B cell (primary cell): ENCODE measurements around the gene QKI. TPM values are rescaled to one million over a fixed set of nuclear protein-coding genes. Genes with fewer than 3 reads are reported as not detected.
A peak's percentile ranks its signal among the peaks of the same experiment; 100 is the strongest.

Experiments
- ATAC-seq: fragments of 200-7000 bp; cut with Tn5 transposase; one replicate; pipeline ENCODE4 v1.10.0; 2021; ENCODE audit warnings: low read depth, mild to moderate bottlenecking, moderate number of reproducible peaks, moderate library complexity
- CTCF ChIA-PET: fragments of 350-600 bp; sonication (Branson Sonifier 250); formaldehyde crosslinking; loops from one replicate; lab custom pipeline; 2021; ENCODE audit warnings: antibody characterized with exemption, inconsistent platforms; lab: Charles Lee
- POLR2A ChIA-PET: fragments of 350-600 bp; sonication (Branson Sonifier 250); formaldehyde crosslinking; loops from one replicate; lab custom pipeline; 2021; ENCODE audit warnings: antibody characterized with exemption; lab: Charles Lee
- DNase-seq: peaks from one replicate; pipeline ENCODE4 v3.0.0; 2013
- H2AFZ ChIP-seq: 2 replicates; pipeline ENCODE4 v1.6.1; 2012; ENCODE audit warnings: mild to moderate bottlenecking, low read depth, low read length; ENCODE audit not compliant: insufficient read depth, poor library complexity, severe bottlenecking
- H3K27ac ChIP-seq, 2 donors: 1 replicate in 1 of 2; 2 replicates in 1 of 2; pipeline ENCODE4 v1.5.1; 2012 to 2013; ENCODE audit warnings: low read length in 2 of 2, mild to moderate bottlenecking in 2 of 2, moderate library complexity in 1 of 2
- H3K27me3 ChIP-seq, 4 experiments: fragments of 200-600 bp in 1 of 4; sonication (generic) in 1 of 4; replicated peaks in 1 of 4; 1 replicate in 2 of 4; 2 replicates in 2 of 4; pipeline versions ENCODE4 v1.6.1 to v1.7.0; 2013 to 2016; ENCODE audit warnings: low read length in 3 of 4, mild to moderate bottlenecking in 2 of 4, mixed read lengths in 1 of 4, moderate library complexity in 1 of 4; ENCODE audit not compliant: insufficient read depth in 4 of 4, control insufficient read depth in 3 of 4; ENCODE audit errors: control extremely low read depth in 1 of 4
- H3K36me3 ChIP-seq, 2 experiments: replicated peaks in 1 of 2; 1 replicate in 1 of 2; 2 replicates in 1 of 2; pipeline versions ENCODE4 v1.6.1 to v1.7.1; 2013; ENCODE audit warnings: low read length in 1 of 2; ENCODE audit not compliant: insufficient read depth in 2 of 2, control insufficient read depth in 1 of 2; ENCODE audit errors: control extremely low read depth in 1 of 2, extremely low read depth in 1 of 2
- H3K4me1 ChIP-seq, 2 donors: fragments of 200-600 bp in 1 of 2; sonication (generic) in 1 of 2; 1 replicate in 1 of 2; 2 replicates in 1 of 2; pipeline versions ENCODE4 v1.5.1 to v1.6.1; 2013 to 2017; ENCODE audit warnings: low read length in 2 of 2; ENCODE audit not compliant: control insufficient read depth in 2 of 2, insufficient read depth in 2 of 2
- H3K4me2 ChIP-seq: replicated peaks from 2 replicates; pipeline ENCODE3; 2012; ENCODE audit warnings: mild to moderate bottlenecking, low read depth, low read length; ENCODE audit not compliant: poor library complexity, severe bottlenecking
- H3K4me3 ChIP-seq, 5 experiments: fragments of 200-600 bp in 1 of 5; sonication (generic) in 1 of 5; 1 replicate in 3 of 5; 2 replicates in 2 of 5; pipeline versions ENCODE4 v1.5.1 to v1.7.0; 2011 to 2016; ENCODE audit warnings: low read length in 4 of 5, mild to moderate bottlenecking in 4 of 5, low read depth in 2 of 5, control low read depth in 1 of 5, moderate library complexity in 1 of 5; ENCODE audit not compliant: insufficient read depth in 1 of 5; ENCODE audit errors: control extremely low read depth in 1 of 5, extremely low read depth in 1 of 5
- H3K79me2 ChIP-seq: fragments of 200-600 bp; sonication (generic); one replicate; pipeline ENCODE4 v1.6.0; 2016; ENCODE audit warnings: low read length; ENCODE audit not compliant: control insufficient read depth, insufficient read depth
- H3K9ac ChIP-seq: fragments of 200-600 bp; sonication (generic); 2 replicates; pipeline ENCODE4 v1.6.1; 2017; ENCODE audit warnings: mild to moderate bottlenecking, low read length, moderate library complexity
- H3K9me3 ChIP-seq, 3 donors: one replicate each; pipeline versions ENCODE4 v1.6.1 to v1.7.1; 2013; ENCODE audit warnings: low read length in 2 of 3; ENCODE audit not compliant: control insufficient read depth in 2 of 3, insufficient read depth in 1 of 3; ENCODE audit errors: control extremely low read depth in 1 of 3
- H4K20me1 ChIP-seq: 2 replicates; pipeline ENCODE4 v1.6.0; 2012; ENCODE audit warnings: mild to moderate bottlenecking, low read length; ENCODE audit not compliant: insufficient read depth, control insufficient read depth, poor library complexity, severe bottlenecking
- H3K27ac Mint-ChIP-seq: one replicate; pipeline ENCODE4 v1.8.0; 2021; ENCODE audit warnings: mixed read lengths
- H3K27me3 Mint-ChIP-seq: one replicate; pipeline ENCODE4 v1.8.0; 2021; ENCODE audit warnings: mixed read lengths
- H3K4me1 Mint-ChIP-seq: one replicate; pipeline ENCODE4 v1.8.0; 2021; ENCODE audit warnings: mixed read lengths
- H3K4me3 Mint-ChIP-seq: one replicate; pipeline ENCODE4 v1.8.0; 2021; ENCODE audit warnings: mixed read lengths
- H3K9me3 Mint-ChIP-seq: one replicate; pipeline ENCODE4 v1.8.0; 2022; ENCODE audit warnings: mixed read lengths; ENCODE audit not compliant: insufficient read depth
- CTCF ChIP-seq: fragments of 200-600 bp; IDR thresholded peaks from one replicate; pipeline ENCODE4 v1.8.0; 2022; ENCODE audit warnings: antibody characterized with exemption, mild to moderate bottlenecking
- EZH2 ChIP-seq: IDR thresholded peaks from 2 replicates; pipeline ENCODE4 v1.6.1; 2012; ENCODE audit warnings: borderline replicate concordance, low read depth, mild to moderate bottlenecking, moderate library complexity, low read length; ENCODE audit not compliant: insufficient read depth, poor library complexity, severe bottlenecking
- WGBS: methylation state at CpG from one replicate; pipeline ENCODE4 v1.1.5; 2013; ENCODE audit warnings: missing lambda C conversion rate; ENCODE audit not compliant: insufficient coverage; 5-methylcytosine and 5-hydroxymethylcytosine counted together
- intact Hi-C: fragments of 100-400 bp; cut with micrococcal nuclease; formaldehyde crosslinking; loops from one replicate; pipeline ENCODE4 v1.10.0; 2022
- polyA plus RNA-seq: library from polyadenylated mRNA; depleted of rRNA; stranded (reverse); fragments of >200 nt; gene quantifications from 2 replicates; pipeline ENCODE4 v1.2.3, GENCODE V29; 2012
- total RNA-seq, 2 donors: library from RNA; stranded (reverse); fragments of 120-200 nt in 1 of 2; gene quantifications; 1 replicate in 1 of 2; 2 replicates in 1 of 2; pipeline versions ENCODE4 v1.2.3 to v1.2.4, GENCODE V29; 2013 to 2022

Gene QKI
- total and polyA plus RNA-seq, 2 donors (not counting 1 experiment from before 2014, with no cell fraction given), result 38.8 to 79.5 TPM

GRCh38 chr6:163415620-163416556, 1.4 kb downstream of the QKI start:
- Histone ChIP-seq H3K4me2 (peak overlapping the region; percentile 74), H3K9ac (peak overlapping the region; percentile 81), H3K4me1 (peaks cover 18 to 34% of the 10 kb centered on the region in 2 donors), H3K36me3 (no peaks in the 10 kb centered on the region), H3K27me3 (no peaks in the 10 kb centered on the region), H3K9me3 (no peaks in the 10 kb centered on the region), H3K4me3 (peak overlapping the region; percentile 77 to 96 (median 88)), H4K20me1 (peaks cover 17% of the 10 kb centered on the region), H2AFZ (peak overlapping the region; percentile 62), H3K79me2 (peaks cover 40% of the 10 kb centered on the region), H3K27ac (peak overlapping the region; percentile 84 to 88)
- Mint-ChIP-seq H3K27me3 (no peaks in the 10 kb centered on the region), H3K4me1 (peaks cover 46% of the 10 kb centered on the region), H3K9me3 (no peaks in the 10 kb centered on the region), H3K27ac (peak overlapping the region; percentile 97), H3K4me3 (peak overlapping the region; percentile 100)
- TF ChIP-seq CTCF (no peak), EZH2 (no peak)
- no peak for ATAC-seq
- under 1% methylated on average over 51 of the region's 63 CpGs for WGBS
- intact Hi-C loops, result loop anchor here (1.0 to 5.0 kb wide), 4 partner anchors 45 to 540 kb away; no protein-coding TSS in a partner anchor
- DNase-seq, result peak; percentile 81
- POLR2A ChIA-PET, result no interaction called here
- CTCF ChIA-PET, result interaction anchor here (0.7 to 3.2 kb wide), 14 partner anchors 11 to 856 kb away, joined by 3 to 31 read pairs (median 4); no protein-coding TSS in a partner anchor
